ENCODE results near the gene CHST1.

GRCh38 chr11:45638051-45638450 lies 27.4 kb downstream of the CHST1 start:
- no peak for TF ChIP-seq EP300 (IDR thresholded peaks at IDR 0.05; ENCODE audit: borderline replicate concordance)
- no peak for TF ChIP-seq TCF12 (IDR thresholded peaks at IDR 0.05; ENCODE audit: low read depth)
- no peak for TF ChIP-seq MAX (IDR thresholded peaks at IDR 0.05)
- TF ChIP-seq FOXM1 (IDR thresholded peaks at IDR 0.05; ENCODE audit: borderline replicate concordance, low read depth): no peak
- TF ChIP-seq TAF1 (IDR thresholded peaks at IDR 0.05; ENCODE audit: low read depth): no peak
- no peak for TF ChIP-seq NFIC (IDR thresholded peaks at IDR 0.05)
- TF ChIP-seq YY1 (IDR thresholded peaks at IDR 0.05; ENCODE audit: low read depth): no peak
- TF ChIP-seq RAD21 (IDR thresholded peaks at IDR 0.05; ENCODE audit: low read depth): no peak
- TF ChIP-seq EGR1 (IDR thresholded peaks at IDR 0.05): no peak
- no peak for TF ChIP-seq CEBPB (IDR thresholded peaks at IDR 0.05)
- TF ChIP-seq CREB1 (IDR thresholded peaks at IDR 0.05; ENCODE audit: low read depth): no peak
- TF ChIP-seq REST (IDR thresholded peaks at IDR 0.05; ENCODE audit: low read depth): no peak
- TF ChIP-seq ZBTB7A (IDR thresholded peaks at IDR 0.05; ENCODE audit: low read depth): no peak
- TF ChIP-seq TEAD4 (IDR thresholded peaks at IDR 0.05): no peak

Data from Ishikawa (cell line).